CD8-positive, alpha-beta memory T cell (primary cell): ENCODE measurements around the gene RERE. TPM values are rescaled to one million over a fixed set of nuclear protein-coding genes. Genes with fewer than 3 reads are reported as not detected.
"Not testable (repeated sequence)": the region's sequence is repeated elsewhere in the genome, so short reads cannot be mapped to it uniquely, and the experiment has no call there.

Experiments used
- CTCF ChIA-PET: fragments of 350-600 bp; sonication (Branson Sonifier 250); formaldehyde crosslinking; loops from one replicate; lab custom pipeline; 2021; ENCODE audit warnings: antibody characterized with exemption; lab: Charles Lee
- POLR2A ChIA-PET: fragments of 350-600 bp; sonication (Branson Sonifier 250); formaldehyde crosslinking; loops from one replicate; lab custom pipeline; 2021; ENCODE audit warnings: antibody characterized with exemption; lab: Charles Lee
- DNase-seq, 5 donors: peaks; one replicate each; pipeline versions ENCODE4 v3.0.0 to v3.0.0-alpha.2; 2020 to 2022; ENCODE audit warnings: mixed read lengths in 1 of 5
- H3K27ac ChIP-seq: one replicate; pipeline ENCODE4 v1.7.0; 2013; ENCODE audit warnings: low read depth, mild to moderate bottlenecking, low read length, moderate library complexity
- H3K27me3 ChIP-seq: 2 replicates; pipeline ENCODE4 v1.7.0; 2013; ENCODE audit warnings: low read length, mild to moderate bottlenecking; ENCODE audit not compliant: insufficient read depth, poor library complexity, severe bottlenecking
- H3K36me3 ChIP-seq: 2 replicates; pipeline ENCODE4 v1.7.0; 2013; ENCODE audit warnings: mild to moderate bottlenecking, low read length, moderate library complexity; ENCODE audit not compliant: insufficient read depth
- H3K4me1 ChIP-seq: 2 replicates; pipeline ENCODE4 v1.7.0; 2013; ENCODE audit warnings: mild to moderate bottlenecking, low read length, moderate library complexity; ENCODE audit not compliant: insufficient read depth
- H3K4me3 ChIP-seq: 2 replicates; pipeline ENCODE4 v1.7.0; 2013; ENCODE audit warnings: mild to moderate bottlenecking, low read length
- H3K9me3 ChIP-seq: 2 replicates; pipeline ENCODE4 v1.7.0; 2013; ENCODE audit warnings: mild to moderate bottlenecking, low read length
- H3K27ac Mint-ChIP-seq, 8 donors: one replicate each; pipeline ENCODE4 v1.8.0; 2020 to 2021; ENCODE audit warnings: mixed read lengths in 8 of 8, mild to moderate bottlenecking in 6 of 8, inconsistent platforms in 3 of 8, moderate library complexity in 3 of 8
- H3K27me3 Mint-ChIP-seq, 2 donors: one replicate each; pipeline ENCODE4 v1.8.0; 2020 to 2021; ENCODE audit warnings: mixed read lengths in 2 of 2, mild to moderate bottlenecking in 1 of 2, moderate library complexity in 1 of 2
- H3K36me3 Mint-ChIP-seq, 3 donors: one replicate each; pipeline ENCODE4 v1.8.0; 2020 to 2021; ENCODE audit warnings: mixed read lengths in 3 of 3, inconsistent platforms in 1 of 3, mild to moderate bottlenecking in 1 of 3
- H3K4me1 Mint-ChIP-seq, 3 donors: one replicate each; pipeline ENCODE4 v1.8.0; 2020 to 2021; ENCODE audit warnings: mixed read lengths in 3 of 3, inconsistent platforms in 1 of 3, mild to moderate bottlenecking in 1 of 3
- H3K4me3 Mint-ChIP-seq, 7 donors: one replicate each; pipeline ENCODE4 v1.8.0; 2020 to 2021; ENCODE audit warnings: mixed read lengths in 7 of 7, mild to moderate bottlenecking in 6 of 7, moderate library complexity in 4 of 7, inconsistent platforms in 2 of 7
- H3K9me3 Mint-ChIP-seq, 5 donors: one replicate each; pipeline ENCODE4 v1.8.0; 2020 to 2022; ENCODE audit warnings: mixed read lengths in 5 of 5, mild to moderate bottlenecking in 3 of 5, moderate library complexity in 2 of 5, inconsistent platforms in 1 of 5
- polyA plus RNA-seq: library from polyadenylated mRNA; unstranded; fragments of 300-500 nt; fragmentation: Illumina TruSeq; gene quantifications from one replicate; pipeline ENCODE4 v1.2.3, GENCODE V29; 2021
- total RNA-seq, 2 experiments: library from RNA; stranded (reverse); gene quantifications; one replicate each; pipeline ENCODE4 v1.2.3, GENCODE V29; 2021

Gene RERE
- total and polyA plus RNA-seq, 3 experiments from 2014 or later: 10.9 to 39.2 (median 37.9) TPM

- DNase-seq: peak in 3 of 5 donors; percentile 38 to 70 (median 57)
- Mint-ChIP-seq H3K36me3 (peaks cover 0 to 24% (median 7%) of the 10 kb centered on the region in 3 donors), H3K27me3 (no peaks in the 10 kb centered on the region), H3K9me3 (no peaks in the 10 kb centered on the region), H3K27ac (peak overlapping the region in 6 of 8 donors; percentile 6 to 88 (median 70)), H3K4me3 (peak overlapping the region; percentile 12 to 77 (median 41)), H3K4me1 (peaks cover 22 to 31% (median 29%) of the 10 kb centered on the region in 3 donors)
- Histone ChIP-seq H3K4me3 (peak overlapping the region; percentile 5), H3K9me3 (no peaks in the 10 kb centered on the region), H3K4me1 (peaks cover 32% of the 10 kb centered on the region), H3K27ac (no peak overlapping the region), H3K27me3 (no peaks in the 10 kb centered on the region), H3K36me3 (peaks cover 4% of the 10 kb centered on the region)
- ChIA-PET CTCF (interaction anchor here (0.7 kb wide), 1 partner anchor 221 kb away, joined by 3 read pairs; no protein-coding TSS in a partner anchor), POLR2A (no interaction called here)
Measured at GRCh38 chr1:8510041-8510823, 307.2 kb downstream of the RERE start.

- no peaks in the 10 kb centered on the region for H3K9me3 ChIP-seq
- H3K4me3 ChIP-seq: no peak overlapping the region
- Mint-ChIP-seq H3K27me3 (no peaks in the 10 kb centered on the region), H3K4me3 (peak overlapping the region in 5 of 7 donors; percentile 12 to 54 (median 33)), H3K36me3 (peaks cover 0 to 28% (median 7%) of the 10 kb centered on the region in 3 donors), H3K27ac (peak overlapping the region in 7 of 8 donors; percentile 1 to 88 (median 68)), H3K9me3 (no peaks in the 10 kb centered on the region), H3K4me1 (peaks cover 22 to 31% (median 29%) of the 10 kb centered on the region in 3 donors)
- no peak overlapping the region for H3K27ac ChIP-seq
- H3K36me3 ChIP-seq: peaks cover 4% of the 10 kb centered on the region
- no peak for DNase-seq
- peaks cover 32% of the 10 kb centered on the region for H3K4me1 ChIP-seq
- POLR2A ChIA-PET: no interaction called here
- CTCF ChIA-PET: no interaction called here
- no peaks in the 10 kb centered on the region for H3K27me3 ChIP-seq
Measured at GRCh38 chr1:8509579-8509978, 307.9 kb downstream of the RERE start.

GRCh38 chr1:8506995-8507615 is 310.3 kb downstream of the RERE start:
- H3K4me1 Mint-ChIP-seq: peaks cover 15 to 25% (median 23%) of the 10 kb centered on the region in 3 donors
- DNase-seq: no peak
- H3K27ac Mint-ChIP-seq: peak overlapping the region in 3 of 8 donors; percentile 19 to 84 (median 40)
- Histone ChIP-seq H3K27me3 (no peaks in the 10 kb centered on the region), H3K36me3 (peaks cover 4% of the 10 kb centered on the region), H3K4me1 (peaks cover 24% of the 10 kb centered on the region), H3K4me3 (no peak overlapping the region), H3K9me3 (no peaks in the 10 kb centered on the region), H3K27ac (no peak overlapping the region)
- H3K36me3 Mint-ChIP-seq: peaks cover 0 to 31% (median 10%) of the 10 kb centered on the region in 3 donors
- ChIA-PET POLR2A (no interaction called here), CTCF (no interaction called here)
- H3K27me3 Mint-ChIP-seq: no peaks in the 10 kb centered on the region
- H3K4me3 Mint-ChIP-seq: no peak overlapping the region
- H3K9me3 Mint-ChIP-seq: no peaks in the 10 kb centered on the region

- H3K9me3 ChIP-seq: no peaks in the 10 kb centered on the region
- Mint-ChIP-seq H3K27me3 (no peaks in the 10 kb centered on the region), H3K4me1 (peaks cover 12 to 21% (median 18%) of the 10 kb centered on the region in 3 donors), H3K4me3 (no peak overlapping the region), H3K27ac (no peak overlapping the region), H3K36me3 (peaks cover 0 to 29% (median 10%) of the 10 kb centered on the region in 3 donors), H3K9me3 (no peaks in the 10 kb centered on the region)
- no peak for DNase-seq
- H3K36me3 ChIP-seq: peaks cover 4% of the 10 kb centered on the region
- ChIA-PET POLR2A (no interaction called here), CTCF (no interaction called here)
- no peaks in the 10 kb centered on the region for H3K27me3 ChIP-seq
- H3K4me1 ChIP-seq: peaks cover 22% of the 10 kb centered on the region
- no peak overlapping the region for H3K4me3 ChIP-seq
- no peak overlapping the region for H3K27ac ChIP-seq
Measured at GRCh38 chr1:8506456-8506855, 311.0 kb downstream of the RERE start.

- Mint-ChIP-seq H3K36me3 (peaks cover 0 to 33% (median 14%) of the 10 kb centered on the region in 3 donors), H3K4me1 (peaks cover 0 to 8% (median 5%) of the 10 kb centered on the region in 3 donors), H3K27me3 (no peaks in the 10 kb centered on the region), H3K27ac (peak overlapping the region in 1 of 8 donors; percentile 61), H3K9me3 (no peaks in the 10 kb centered on the region), H3K4me3 (no peak overlapping the region)
- Histone ChIP-seq H3K9me3 (no peaks in the 10 kb centered on the region), H3K36me3 (peaks cover 4% of the 10 kb centered on the region), H3K4me3 (no peak overlapping the region), H3K4me1 (no peaks in the 10 kb centered on the region), H3K27me3 (no peaks in the 10 kb centered on the region), H3K27ac (no peak overlapping the region)
- ChIA-PET CTCF (no interaction called here), POLR2A (no interaction called here)
- no peak for DNase-seq
Measured at GRCh38 chr1:8503842-8504241, 313.6 kb downstream of the RERE start.

- H3K9me3 ChIP-seq, POLR2A ChIA-PET, H3K4me1 ChIP-seq, H3K27ac ChIP-seq, H3K4me3 ChIP-seq, CTCF ChIA-PET, H3K27me3 Mint-ChIP-seq, H3K4me3 Mint-ChIP-seq, H3K9me3 Mint-ChIP-seq, H3K4me1 Mint-ChIP-seq, H3K36me3 ChIP-seq, DNase-seq, H3K27ac Mint-ChIP-seq, H3K27me3 ChIP-seq: not testable (repeated sequence)
- H3K36me3 Mint-ChIP-seq: peaks cover 0 to 27% (median 15%) of the 10 kb centered on the region in 3 donors
Measured at GRCh38 chr1:8502949-8503348, 314.5 kb downstream of the RERE start.

GRCh38 chr1:8497210-8497819 is 320.1 kb downstream of the RERE start:
- peak overlapping the region; percentile 51 for H3K27ac ChIP-seq
- no peaks in the 10 kb centered on the region for H3K9me3 Mint-ChIP-seq
- DNase-seq: no peak
- POLR2A ChIA-PET: no interaction called here
- peaks cover 9 to 44% (median 25%) of the 10 kb centered on the region in 3 donors for H3K36me3 Mint-ChIP-seq
- CTCF ChIA-PET: interaction anchor here (0.9 kb wide), 1 partner anchor 17 kb away, joined by 3 read pairs; no protein-coding TSS in a partner anchor
- H3K4me1 Mint-ChIP-seq: peaks cover 17 to 30% (median 22%) of the 10 kb centered on the region in 3 donors
- H3K36me3 ChIP-seq: peaks cover 8% of the 10 kb centered on the region
- H3K4me3 Mint-ChIP-seq: peak overlapping the region in 1 of 7 donors; percentile 4
- H3K4me3 ChIP-seq: no peak overlapping the region
- H3K27me3 ChIP-seq: no peaks in the 10 kb centered on the region
- H3K27me3 Mint-ChIP-seq: no peaks in the 10 kb centered on the region
- H3K27ac Mint-ChIP-seq: peak overlapping the region in 6 of 8 donors; percentile 12 to 98 (median 85)
- H3K4me1 ChIP-seq: no peaks in the 10 kb centered on the region
- H3K9me3 ChIP-seq: no peaks in the 10 kb centered on the region
